ENCODE data around the gene AFAP1L1.

The AFAP1L1 gene

GRCh38 chr5:149344151-149344550 is 72.5 kb downstream of the AFAP1L1 start:
- no peak for DNase-seq (ENCODE audit: low read depth)
- TF ChIP-seq CTCF (IDR thresholded peaks at IDR 0.05; ENCODE audit: control insufficient read depth, extremely low read depth, insufficient read depth) = no peak
- H3K4me3 ChIP-seq (ENCODE audit: low read depth, low read length) = peak overlapping the region; percentile 83

DNA sequence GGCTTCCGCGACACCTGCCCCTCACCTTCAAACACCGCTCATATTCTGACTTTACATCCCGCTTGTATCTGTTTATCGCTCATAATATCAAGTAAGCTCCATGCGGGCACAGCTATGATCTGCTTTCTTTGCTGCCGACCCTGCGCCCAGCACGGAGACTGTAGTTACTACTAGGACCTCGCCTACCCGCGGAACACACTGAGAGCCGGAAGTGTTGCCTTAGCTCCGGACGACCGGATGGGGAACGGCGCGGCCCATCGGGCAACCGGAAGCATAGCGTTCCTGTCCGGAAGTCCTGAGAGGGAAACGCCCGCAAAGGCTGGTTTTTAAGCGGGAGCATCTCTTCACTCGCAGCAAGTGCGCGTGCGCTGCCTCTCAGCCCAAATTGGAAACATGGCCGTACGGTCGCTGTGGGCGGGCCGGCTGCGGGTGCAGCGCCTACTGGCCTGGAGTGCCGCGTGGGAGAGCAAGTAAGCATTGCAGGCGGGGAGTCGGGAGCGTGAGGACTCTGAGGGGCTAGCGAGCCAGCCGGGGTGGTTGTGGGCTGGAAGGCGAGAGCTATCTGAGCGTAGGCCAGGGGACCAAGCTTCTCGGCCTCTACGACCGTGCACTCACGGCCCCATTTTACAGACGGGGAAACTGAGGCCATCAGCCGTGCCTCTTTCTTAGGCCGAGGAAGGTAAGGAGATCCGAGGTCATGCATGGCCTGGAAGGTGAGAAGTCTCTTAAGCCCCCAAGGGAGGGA is 73.7 kb downstream of the AFAP1L1 start, which contains the start of gene GRPEL2:
TSS of gene GRPEL2 (plus strand) at position 353 of the 745 bp plus-strand sequence. CDS start at position 394, 41 bp downstream.
- DNase-seq (ENCODE audit: low read depth) = peak; percentile 96
- H3K4me3 ChIP-seq (ENCODE audit: low read depth, low read length) = peak within 1 kb of the TSS; percentile 83
- TF ChIP-seq CTCF (IDR thresholded peaks at IDR 0.05; ENCODE audit: control insufficient read depth, extremely low read depth, insufficient read depth) = no peak

DNA sequence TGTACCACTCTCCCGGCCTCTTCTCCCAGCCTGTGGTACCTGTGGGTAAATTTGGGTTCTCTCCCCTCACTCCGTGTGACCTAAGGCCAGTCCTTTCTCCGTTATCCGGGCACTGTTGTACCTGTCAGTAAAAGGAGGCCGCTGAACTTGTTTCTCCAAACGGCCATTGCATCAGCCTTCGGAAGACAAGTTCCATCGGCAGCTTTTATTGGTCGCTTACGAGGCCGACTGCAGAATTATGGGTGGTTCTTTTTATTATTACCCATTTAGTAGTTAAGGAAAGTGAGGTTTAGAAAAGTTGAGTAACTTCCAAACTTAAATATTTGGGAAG is 74.2 kb downstream of the AFAP1L1 start:
- H3K4me3 ChIP-seq (ENCODE audit: low read depth, low read length) = peak overlapping the region; percentile 83
- no peak for DNase-seq (ENCODE audit: low read depth)
- no peak for TF ChIP-seq CTCF (IDR thresholded peaks at IDR 0.05; ENCODE audit: control insufficient read depth, extremely low read depth, insufficient read depth)

DNA sequence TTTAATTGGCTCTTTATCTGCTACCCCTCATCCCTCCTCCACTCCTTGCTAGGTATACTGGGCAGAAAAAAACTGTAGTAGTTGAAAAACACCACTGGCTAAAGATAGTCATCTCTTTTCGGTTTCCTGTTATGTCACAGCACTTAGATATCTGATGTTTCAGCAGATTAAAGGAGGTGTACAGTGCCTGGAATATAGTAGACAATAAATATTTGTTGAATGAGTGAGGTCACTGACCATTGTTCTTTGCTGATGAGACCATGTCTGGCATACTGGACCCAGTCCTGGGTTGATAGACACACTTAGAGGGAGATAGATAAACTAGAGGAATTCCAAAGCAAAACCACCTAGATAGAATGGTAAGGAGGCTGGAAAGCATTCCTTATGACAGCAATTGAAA is 76.9 kb downstream of the AFAP1L1 start:
- no peak overlapping the region for H3K4me3 ChIP-seq (ENCODE audit: low read depth, low read length)

GRCh38 chr5:149349382-149349781 is 77.7 kb downstream of the AFAP1L1 start:
- TF ChIP-seq CTCF (IDR thresholded peaks at IDR 0.05; ENCODE audit: control insufficient read depth, extremely low read depth, insufficient read depth) = no peak
- DNase-seq (ENCODE audit: low read depth) = no peak
- H3K4me3 ChIP-seq (ENCODE audit: low read depth, low read length) = no peak overlapping the region

More for the DNA sequence above, 76.9 kb downstream of the AFAP1L1 start:
- no peak for TF ChIP-seq CTCF (IDR thresholded peaks at IDR 0.05; ENCODE audit: control insufficient read depth, extremely low read depth, insufficient read depth)
- DNase-seq (ENCODE audit: low read depth) = no peak

DNA sequence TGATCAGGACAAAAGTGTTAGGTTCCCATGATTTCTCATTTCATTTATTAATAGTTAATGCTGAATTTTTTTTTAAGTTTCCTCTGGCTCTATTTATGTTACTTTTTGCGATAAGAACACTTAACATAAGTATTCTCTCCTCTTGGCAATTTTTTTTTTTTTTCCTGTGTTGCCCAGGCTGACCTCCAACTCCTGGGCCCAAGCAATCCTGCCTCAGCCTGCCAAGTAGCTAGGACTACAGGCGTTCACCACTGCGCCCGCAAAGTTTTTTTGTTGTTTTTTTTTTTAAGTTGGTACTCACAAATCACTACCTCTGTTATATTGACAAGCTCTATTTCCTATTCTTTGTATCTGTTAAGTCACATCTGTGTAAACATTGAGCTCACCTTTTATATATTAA is 80.5 kb downstream of the AFAP1L1 start:
- no peak overlapping the region for H3K4me3 ChIP-seq (ENCODE audit: low read depth, low read length)
- no peak for TF ChIP-seq CTCF (IDR thresholded peaks at IDR 0.05; ENCODE audit: control insufficient read depth, extremely low read depth, insufficient read depth)
- DNase-seq (ENCODE audit: low read depth) = no peak

DNA sequence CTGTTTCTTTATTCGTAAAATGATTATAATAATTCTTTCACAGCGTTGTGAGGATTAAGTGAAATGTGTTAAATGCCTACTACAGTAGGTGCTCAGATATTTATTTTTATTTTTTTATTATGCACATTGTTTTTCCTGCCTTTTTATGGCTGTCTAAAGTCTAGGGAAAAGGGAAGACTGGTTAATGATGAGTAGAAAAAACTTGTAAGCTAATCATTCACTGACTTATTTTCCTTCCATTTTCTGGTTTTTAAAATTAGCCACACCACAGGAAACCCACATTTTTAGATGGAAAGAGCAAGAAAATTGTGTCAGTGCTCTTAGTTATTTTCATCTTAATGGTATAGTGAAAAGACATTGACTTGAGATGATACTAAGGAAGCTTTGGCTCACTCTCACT is 82.3 kb downstream of the AFAP1L1 start:
- H3K4me3 ChIP-seq (ENCODE audit: low read depth, low read length) = no peak overlapping the region
- DNase-seq (ENCODE audit: low read depth) = no peak
- TF ChIP-seq CTCF (IDR thresholded peaks at IDR 0.05; ENCODE audit: control insufficient read depth, extremely low read depth, insufficient read depth) = no peak
